GF-D8 (cell line): Measurements from ENCODE around the gene LMF1.
"Not testable (repeated sequence)": the region's sequence is repeated elsewhere in the genome, so short reads cannot be mapped to it uniquely, and the experiment has no call there.

Experiments
- DNase-seq: peaks from one replicate; lab custom pipeline; 2025; lab: John Stamatoyannopoulos, UW

The LMF1 gene

DNA sequence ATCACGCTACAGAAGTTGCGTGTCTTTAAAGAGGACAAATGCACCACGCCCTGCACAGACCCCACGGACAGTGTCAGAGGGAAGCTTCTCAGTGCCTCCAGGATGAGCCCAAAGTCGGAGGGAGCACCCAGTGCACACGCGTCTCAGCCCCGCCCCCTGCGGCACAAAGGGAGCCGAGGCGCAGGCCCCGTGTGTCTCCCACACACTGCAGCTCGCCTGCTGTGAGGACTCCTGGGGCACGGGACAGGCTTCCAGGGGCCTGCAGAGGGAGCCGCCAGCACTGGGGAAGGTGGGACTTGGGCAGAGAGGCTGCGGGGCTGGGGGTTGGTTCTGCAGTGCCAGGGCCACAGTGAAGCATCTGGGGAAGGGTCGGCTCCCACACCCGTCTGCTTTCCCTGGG lies 77.4 kb downstream of the LMF1 start:
- no peak for DNase-seq

DNA sequence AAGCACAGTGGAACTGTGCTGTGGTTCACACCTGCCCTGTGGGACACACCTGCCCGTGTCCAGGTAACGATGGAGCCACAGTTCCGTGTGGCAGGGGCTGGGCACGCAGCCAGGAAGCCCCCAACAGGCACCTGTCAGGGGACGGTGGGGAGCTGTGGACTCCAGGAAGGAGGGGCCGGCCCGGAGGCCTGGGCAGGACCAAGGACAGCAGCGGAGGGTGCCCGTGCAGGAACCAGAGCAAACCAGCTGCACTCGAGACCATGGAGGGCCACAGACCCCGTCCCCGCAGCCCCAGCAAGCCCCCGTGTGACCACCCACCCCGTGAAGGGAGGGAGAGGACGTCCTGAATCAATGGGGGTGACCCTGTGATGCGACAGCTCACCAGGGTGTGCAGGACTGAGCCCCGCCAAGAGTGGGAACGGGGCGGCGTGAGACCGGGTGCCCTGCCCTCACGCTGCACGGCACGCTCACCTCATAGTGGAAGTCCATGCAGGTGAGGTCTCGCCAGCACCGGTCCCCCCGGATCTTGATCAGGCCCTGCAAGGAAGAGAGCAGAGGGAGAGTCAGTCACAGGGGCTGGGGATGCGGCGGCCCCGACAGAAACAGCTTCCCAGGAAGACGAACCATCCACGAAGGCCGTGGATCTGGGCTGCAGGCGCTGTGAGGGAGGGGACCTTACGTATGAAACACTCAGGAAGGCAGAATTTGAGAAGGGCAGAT lies 78.1 kb downstream of the LMF1 start:
- no peak for DNase-seq

DNA sequence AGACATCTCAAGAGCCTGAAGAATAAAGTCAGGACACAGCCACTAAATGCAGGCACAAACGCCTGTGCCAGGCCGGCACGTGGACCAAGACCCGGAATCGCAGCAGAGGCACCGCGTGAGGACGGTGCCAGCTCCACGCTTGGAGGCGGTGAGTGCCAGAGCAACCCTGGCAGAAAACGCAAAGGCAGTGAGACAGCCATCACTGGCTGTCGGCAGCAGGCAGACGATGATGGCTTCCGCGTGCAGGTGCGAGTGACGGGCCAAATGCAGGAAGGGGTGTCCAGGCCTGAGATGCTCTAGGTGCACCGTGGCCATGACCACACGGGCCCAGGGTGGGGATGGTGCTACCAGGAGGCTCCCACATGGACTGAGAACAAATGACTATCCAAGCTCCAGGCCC lies 78.8 kb downstream of the LMF1 start:
- no peak for DNase-seq

- DNase-seq = no peak
Observed at GRCh38 chr16:891353-891740, 79.4 kb downstream of the LMF1 start.

- DNase-seq = no peak
Observed at GRCh38 chr16:890716-891352, 80.0 kb downstream of the LMF1 start.

DNA sequence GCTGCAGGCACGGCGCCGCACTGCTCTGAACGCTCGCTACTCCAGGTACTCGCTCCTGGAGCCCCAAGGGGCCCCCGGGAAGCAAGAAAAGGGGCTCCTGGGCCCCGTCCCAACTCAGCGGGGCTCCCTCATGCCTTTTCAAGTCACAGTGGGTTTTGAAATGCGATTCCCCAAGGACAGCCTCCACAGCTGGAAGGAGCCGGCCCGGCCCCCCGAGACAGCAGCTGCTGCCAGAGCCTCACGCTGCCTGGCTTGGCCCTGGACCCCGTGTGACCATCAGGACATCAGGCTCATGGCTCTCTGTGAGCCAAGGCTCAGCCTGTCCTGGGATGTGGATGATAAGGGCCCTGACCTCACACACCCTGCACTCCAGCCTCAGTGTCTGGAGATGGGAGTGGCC lies 80.6 kb downstream of the LMF1 start:
- no peak for DNase-seq

- no peak for DNase-seq
Observed at GRCh38 chr16:889586-889985, 81.2 kb downstream of the LMF1 start.

- DNase-seq = no peak
Observed at GRCh38 chr16:888901-889570, 81.7 kb downstream of the LMF1 start.

DNA sequence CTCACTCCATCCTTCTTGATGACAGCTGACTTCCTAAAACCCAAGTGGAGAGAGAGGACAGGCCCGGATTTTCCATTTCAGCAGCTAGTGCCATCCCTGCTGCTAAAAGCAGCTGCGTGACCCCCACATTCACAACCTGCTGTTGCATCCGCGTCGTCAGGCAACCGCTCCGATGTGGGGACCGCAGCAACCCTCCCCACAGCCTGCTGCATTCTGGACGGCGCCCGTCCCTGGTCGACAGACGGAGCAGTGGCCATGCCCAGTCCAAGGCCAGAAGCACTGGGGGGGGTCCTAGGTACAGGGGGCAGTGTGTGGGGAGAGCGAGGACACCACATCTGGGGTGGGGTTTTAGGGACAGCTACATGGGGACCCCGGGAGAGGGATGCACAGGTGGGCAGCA lies 82.3 kb downstream of the LMF1 start:
- DNase-seq = not testable (repeated sequence)

- no peak for DNase-seq
Observed at GRCh38 chr16:887846-888245, 82.9 kb downstream of the LMF1 start.

- no peak for DNase-seq
Observed at GRCh38 chr16:886802-887731, 83.7 kb downstream of the LMF1 start.

- no peak for DNase-seq
Observed at GRCh38 chr16:886084-886543, 84.7 kb downstream of the LMF1 start.

GRCh38 chr16:885391-885790 lies 85.4 kb downstream of the LMF1 start:
- no peak for DNase-seq

- DNase-seq = no peak
Observed at GRCh38 chr16:884232-884631, 86.6 kb downstream of the LMF1 start.

GRCh38 chr16:883781-884180 lies 87.0 kb downstream of the LMF1 start:
- DNase-seq = no peak

- DNase-seq = no peak
Observed at GRCh38 chr16:883340-883739, 87.4 kb downstream of the LMF1 start.

GRCh38 chr16:882671-883070 lies 88.1 kb downstream of the LMF1 start:
- DNase-seq = not testable (repeated sequence)

DNA sequence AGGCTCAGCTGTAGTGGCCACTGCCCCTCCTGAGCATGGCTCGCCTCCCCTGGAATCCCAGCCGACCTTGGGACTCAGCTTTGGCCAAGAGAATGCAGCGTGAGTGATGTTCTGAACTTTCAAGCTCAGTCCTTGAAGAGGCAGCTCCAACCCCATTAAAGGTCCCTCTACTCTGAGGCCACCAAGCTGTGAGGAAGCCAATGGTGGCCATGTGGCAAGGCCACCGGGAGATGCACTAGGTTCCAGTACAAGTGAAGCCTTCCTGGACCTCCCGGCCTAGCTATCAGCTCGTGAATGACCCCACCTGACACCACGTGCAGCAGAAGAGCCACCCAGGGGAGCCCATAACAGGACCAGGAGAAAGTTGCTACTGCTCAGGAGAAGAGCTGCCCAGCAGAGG lies 88.5 kb downstream of the LMF1 start:
- DNase-seq = no peak

DNA sequence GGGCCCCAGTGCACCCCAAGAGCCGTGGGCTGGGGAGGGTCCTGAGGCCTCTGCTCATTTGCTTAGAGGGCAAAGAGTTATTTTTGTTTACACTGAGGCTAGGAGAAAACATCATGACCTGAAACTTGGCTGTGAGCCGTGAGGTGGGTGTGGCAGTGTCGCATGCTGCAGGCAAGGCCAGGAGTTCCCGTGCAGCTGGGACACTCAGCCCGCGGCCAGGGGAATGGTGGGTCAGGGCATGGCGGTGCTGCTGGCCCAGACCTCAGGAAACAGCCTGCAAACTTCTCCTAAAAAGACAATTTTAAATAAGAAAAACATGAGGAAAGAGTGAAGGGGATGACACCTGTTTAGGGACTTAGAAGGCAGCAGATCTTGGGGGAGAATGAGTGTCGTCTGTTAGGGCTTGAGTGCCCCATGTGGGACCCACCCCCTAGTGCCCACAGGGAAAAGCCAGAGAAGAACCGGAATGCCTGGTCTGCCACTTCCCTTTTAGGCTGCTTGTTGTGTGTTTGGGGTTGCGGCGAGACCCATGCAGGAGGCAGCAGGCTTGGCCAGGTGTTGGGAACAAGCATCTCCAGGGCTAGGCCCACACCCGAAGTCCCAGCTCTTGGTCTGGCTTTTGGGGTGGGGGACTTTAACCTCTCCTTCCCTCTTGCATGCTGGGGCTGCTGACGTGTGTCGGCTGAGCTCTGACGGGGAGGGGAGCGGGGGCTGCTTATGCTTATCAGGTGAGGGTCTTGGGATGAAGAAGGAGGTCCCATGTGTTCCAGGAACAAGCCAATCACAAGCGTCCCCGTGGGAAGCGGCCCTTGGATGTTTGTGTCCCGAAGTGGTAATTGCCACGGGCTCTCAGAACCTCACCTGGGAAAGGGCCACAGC lies 89.3 kb downstream of the LMF1 start:
- no peak for DNase-seq

GRCh38 chr16:880471-881171 lies 90.2 kb downstream of the LMF1 start:
- DNase-seq = no peak

GRCh38 chr16:879986-880385 lies 90.8 kb downstream of the LMF1 start:
- DNase-seq = no peak
